Measurements from ENCODE around the gene STK38L.

STK38L gene

GRCh38 chr12:27309293-27309994 lies 65.4 kb downstream of the STK38L start:
- in situ Hi-C loops (cut with HindIII; ENCODE audit: low sequenced_read_pairs): no loop called here

- in situ Hi-C loops (cut with HindIII; ENCODE audit: low sequenced_read_pairs): no loop called here
Observed at GRCh38 chr12:27309995-27310315, 65.9 kb downstream of the STK38L start.

- in situ Hi-C loops (cut with HindIII; ENCODE audit: low sequenced_read_pairs): no loop called here
Observed at GRCh38 chr12:27316947-27317346, 72.9 kb downstream of the STK38L start.

- in situ Hi-C loops (cut with HindIII; ENCODE audit: low sequenced_read_pairs): no loop called here
Observed at GRCh38 chr12:27319409-27319808, 75.3 kb downstream of the STK38L start.

- in situ Hi-C loops (cut with HindIII; ENCODE audit: low sequenced_read_pairs): no loop called here
Observed at GRCh38 chr12:27319848-27320247, 75.8 kb downstream of the STK38L start.

- in situ Hi-C loops (cut with HindIII; ENCODE audit: low sequenced_read_pairs): no loop called here
Observed at GRCh38 chr12:27324530-27324929, 80.4 kb downstream of the STK38L start.

- in situ Hi-C loops (cut with HindIII; ENCODE audit: low sequenced_read_pairs): no loop called here
Observed at GRCh38 chr12:27330846-27331245, 86.8 kb downstream of the STK38L start.

- in situ Hi-C loops (cut with HindIII; ENCODE audit: low sequenced_read_pairs): no loop called here
Observed at GRCh38 chr12:27331291-27331926, 87.3 kb downstream of the STK38L start.

- in situ Hi-C loops (cut with HindIII; ENCODE audit: low sequenced_read_pairs): no loop called here
Observed at GRCh38 chr12:27331927-27332324, 87.8 kb downstream of the STK38L start.

GRCh38 chr12:27332407-27332713 lies 88.3 kb downstream of the STK38L start:
- in situ Hi-C loops (cut with HindIII; ENCODE audit: low sequenced_read_pairs): no loop called here

GRCh38 chr12:27332714-27333402 lies 88.8 kb downstream of the STK38L start, which contains the start of gene BMAL2:
BMAL2 (plus strand) TSS chr12:27332836; CDS start chr12:27333073, 237 bp downstream.
- in situ Hi-C loops (cut with HindIII; ENCODE audit: low sequenced_read_pairs): no loop called here

GRCh38 chr12:27333403-27334009 lies 89.4 kb downstream of the STK38L start:
- in situ Hi-C loops (cut with HindIII; ENCODE audit: low sequenced_read_pairs): no loop called here

GRCh38 chr12:27334042-27334720 lies 90.1 kb downstream of the STK38L start:
- in situ Hi-C loops (cut with HindIII; ENCODE audit: low sequenced_read_pairs): no loop called here

GRCh38 chr12:27334721-27335082 lies 90.6 kb downstream of the STK38L start:
- in situ Hi-C loops (cut with HindIII; ENCODE audit: low sequenced_read_pairs): no loop called here

GRCh38 chr12:27335364-27336281 lies 91.5 kb downstream of the STK38L start:
- in situ Hi-C loops (cut with HindIII; ENCODE audit: low sequenced_read_pairs): no loop called here

- in situ Hi-C loops (cut with HindIII; ENCODE audit: low sequenced_read_pairs): no loop called here
Observed at GRCh38 chr12:27336282-27336653, 92.2 kb downstream of the STK38L start.

- in situ Hi-C loops (cut with HindIII; ENCODE audit: low sequenced_read_pairs): no loop called here
Observed at GRCh38 chr12:27337376-27337775, 93.3 kb downstream of the STK38L start.

GRCh38 chr12:27338473-27338872 lies 94.4 kb downstream of the STK38L start:
- in situ Hi-C loops (cut with HindIII; ENCODE audit: low sequenced_read_pairs): no loop called here

GRCh38 chr12:27340971-27341370 lies 96.9 kb downstream of the STK38L start:
- in situ Hi-C loops (cut with HindIII; ENCODE audit: low sequenced_read_pairs): no loop called here

- in situ Hi-C loops (cut with HindIII; ENCODE audit: low sequenced_read_pairs): no loop called here
Observed at GRCh38 chr12:27342536-27342935, 98.5 kb downstream of the STK38L start.
